Activated T-cell treated with anti-CD3 and anti-CD28 coated beads for 1 hour (primary cell): ENCODE measurements around the gene AMDHD1.
A peak's percentile ranks its signal among the peaks of the same experiment; 100 is the strongest.

ENCODE experiments used
- DNase-seq: peaks from one replicate; pipeline ENCODE4 v3.0.0-alpha.2; 2020; ENCODE audit warnings: low read depth

Gene AMDHD1, protein sequence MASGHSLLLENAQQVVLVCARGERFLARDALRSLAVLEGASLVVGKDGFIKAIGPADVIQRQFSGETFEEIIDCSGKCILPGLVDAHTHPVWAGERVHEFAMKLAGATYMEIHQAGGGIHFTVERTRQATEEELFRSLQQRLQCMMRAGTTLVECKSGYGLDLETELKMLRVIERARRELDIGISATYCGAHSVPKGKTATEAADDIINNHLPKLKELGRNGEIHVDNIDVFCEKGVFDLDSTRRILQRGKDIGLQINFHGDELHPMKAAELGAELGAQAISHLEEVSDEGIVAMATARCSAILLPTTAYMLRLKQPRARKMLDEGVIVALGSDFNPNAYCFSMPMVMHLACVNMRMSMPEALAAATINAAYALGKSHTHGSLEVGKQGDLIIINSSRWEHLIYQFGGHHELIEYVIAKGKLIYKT

DNA sequence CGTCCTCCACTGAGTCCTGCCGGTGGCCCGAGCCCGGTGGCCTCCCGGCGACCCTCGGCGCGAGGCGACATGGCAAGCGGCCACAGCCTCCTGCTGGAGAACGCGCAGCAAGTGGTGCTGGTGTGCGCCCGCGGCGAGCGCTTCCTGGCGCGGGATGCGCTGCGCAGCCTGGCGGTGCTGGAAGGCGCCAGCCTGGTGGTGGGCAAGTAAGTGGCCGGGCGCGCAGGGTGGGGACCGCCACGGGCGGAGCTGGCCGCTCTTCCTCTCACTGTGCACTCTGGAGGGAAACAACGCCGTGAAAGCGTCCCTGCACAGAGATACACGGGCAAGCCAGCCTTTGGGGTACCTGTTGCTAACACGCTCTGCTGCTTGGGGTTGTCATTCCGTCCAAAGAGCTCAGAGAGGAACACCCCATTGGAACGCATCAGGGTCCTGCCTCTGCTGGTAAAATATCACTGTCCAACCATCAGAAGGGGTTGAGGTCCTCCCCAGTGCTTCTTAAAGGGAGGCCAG is at the start of gene AMDHD1:
AMDHD1 (plus strand) TSS at position 2 of the 513 bp plus-strand sequence; CDS start at position 70, 68 bp downstream.
- DNase-seq, result peak; percentile 29

DNA sequence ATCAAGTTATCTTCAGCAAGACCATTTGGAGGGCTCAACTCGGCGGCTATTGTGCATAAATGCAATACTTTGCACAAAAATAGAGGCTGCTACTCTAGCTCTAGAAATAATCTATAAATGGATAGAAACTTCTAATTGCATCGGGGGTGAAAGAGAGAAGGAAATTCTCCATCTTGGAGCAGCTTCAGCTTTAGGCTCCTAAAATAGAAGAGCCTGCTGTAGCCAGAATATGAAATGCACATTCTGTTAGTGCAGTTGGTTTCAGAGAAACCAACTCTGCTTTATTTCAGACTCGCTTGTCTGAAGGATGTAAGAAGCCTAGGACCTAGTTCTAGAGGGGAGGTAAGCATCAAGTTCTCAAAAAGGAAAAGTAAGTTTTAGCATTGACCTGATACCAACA is 46.3 kb upstream of the AMDHD1 start:
- no peak for DNase-seq

DNA sequence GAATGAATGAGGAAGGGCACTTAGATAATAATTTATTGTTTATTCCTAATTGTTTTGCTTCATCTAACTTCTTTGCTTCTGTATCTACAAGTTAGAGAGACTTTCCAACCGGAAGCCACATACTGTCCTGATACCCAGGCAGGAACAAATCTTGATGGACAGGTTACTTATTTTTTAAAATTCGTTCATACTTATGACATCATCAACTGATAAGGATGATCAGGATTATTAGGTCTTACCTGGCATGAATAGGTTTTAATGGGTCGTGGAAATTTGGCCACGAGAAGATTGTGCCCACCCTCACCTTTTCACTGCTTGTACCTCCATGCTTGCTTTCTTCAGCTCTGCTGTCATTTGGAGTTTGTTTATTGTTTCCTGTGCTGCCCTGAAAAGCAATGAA is 45.0 kb upstream of the AMDHD1 start:
- no peak for DNase-seq

DNA sequence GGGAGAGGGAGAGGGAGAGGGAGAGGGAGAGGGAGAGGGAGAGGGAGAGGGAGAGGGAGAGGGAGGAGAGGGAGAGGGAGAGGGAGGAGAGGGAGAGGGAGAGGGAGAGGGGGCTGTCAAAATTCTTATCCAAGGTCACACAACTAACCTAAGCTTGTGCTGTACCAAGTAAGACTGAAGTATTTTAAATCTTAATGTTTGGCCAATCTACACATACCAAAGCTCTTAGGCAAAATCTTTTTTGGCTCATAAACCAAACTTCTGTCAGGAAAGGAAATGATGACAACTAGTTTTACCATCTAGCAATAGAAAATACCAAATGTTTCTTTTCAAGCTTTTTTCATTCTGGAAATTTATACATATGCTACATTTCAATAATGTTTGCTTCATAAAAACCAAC is 34.6 kb upstream of the AMDHD1 start:
- DNase-seq, result no peak

DNA sequence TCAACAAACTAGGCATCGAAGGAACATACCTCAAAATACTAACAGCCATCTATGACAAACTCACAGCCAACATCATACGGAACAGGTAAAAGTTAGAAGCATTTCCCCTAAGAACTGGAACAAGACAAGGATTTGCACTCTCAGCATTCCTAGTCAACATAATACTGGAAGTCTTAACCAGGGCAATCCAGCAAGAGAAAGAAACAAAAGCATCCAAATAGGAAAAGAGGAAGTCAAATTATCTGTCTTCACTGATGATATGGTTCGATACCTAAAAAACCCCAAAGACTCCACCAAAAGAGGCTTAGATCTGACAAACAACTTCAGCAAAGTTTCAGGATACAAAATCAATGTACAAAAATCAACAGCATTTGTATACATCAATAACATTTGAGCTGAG is 33.3 kb upstream of the AMDHD1 start:
- DNase-seq, result no peak

DNA sequence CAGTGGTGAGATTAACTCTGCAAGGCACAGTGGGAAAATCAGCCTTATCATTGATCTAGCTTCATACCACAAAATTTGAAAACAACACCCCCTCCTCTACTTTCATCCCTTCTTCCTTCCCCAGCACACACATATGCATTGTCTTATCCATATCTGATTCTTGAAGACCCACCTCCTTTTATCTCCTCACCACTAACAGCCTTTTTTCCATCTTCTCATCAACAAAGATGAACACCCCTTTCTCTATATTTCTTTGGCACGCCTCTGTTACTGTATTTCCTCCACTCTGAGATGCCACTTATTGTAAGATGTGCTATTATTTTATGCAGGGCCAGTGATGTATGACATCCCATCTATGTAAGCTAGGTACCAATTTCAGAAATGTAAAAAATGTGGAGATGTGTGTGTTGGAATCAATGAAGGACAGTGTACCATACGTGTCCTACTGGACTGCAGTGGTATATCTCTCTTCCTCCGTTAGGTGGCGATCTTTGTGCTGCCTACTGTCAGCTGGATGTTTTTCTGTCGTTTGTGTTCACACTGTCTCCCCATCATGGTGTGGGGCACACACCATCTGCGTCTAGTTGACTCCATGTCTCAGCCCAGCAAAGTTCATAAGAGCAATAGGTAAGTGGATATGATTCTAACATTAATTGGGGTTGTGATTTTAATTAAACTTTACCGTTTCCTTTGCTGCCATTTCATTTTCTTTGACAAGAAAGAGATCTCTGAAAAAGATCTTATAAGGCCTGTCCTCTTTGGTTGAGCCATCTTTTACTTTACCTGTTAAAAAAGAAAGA is 24.7 kb upstream of the AMDHD1 start:
- peak; percentile 19 for DNase-seq

DNA sequence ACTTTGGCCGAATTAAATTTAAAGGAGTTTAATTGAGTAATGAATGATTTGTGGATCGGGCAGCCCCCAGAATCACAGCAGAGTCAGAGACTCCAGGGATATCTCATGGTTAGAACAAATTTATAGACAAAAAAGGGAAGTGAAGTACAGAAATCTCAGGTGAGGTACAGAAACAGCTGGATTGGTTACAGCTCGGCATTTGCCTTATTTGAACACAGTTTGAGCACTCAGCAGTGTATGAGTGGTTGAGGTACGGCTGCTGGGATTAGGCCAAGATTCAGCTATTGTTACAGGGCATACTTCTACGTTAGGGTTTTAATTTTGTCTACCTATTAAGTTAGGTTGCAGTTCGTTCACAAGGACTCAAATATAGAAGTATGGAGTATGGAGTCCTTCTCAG is 24.0 kb upstream of the AMDHD1 start:
- DNase-seq, result no peak

DNA sequence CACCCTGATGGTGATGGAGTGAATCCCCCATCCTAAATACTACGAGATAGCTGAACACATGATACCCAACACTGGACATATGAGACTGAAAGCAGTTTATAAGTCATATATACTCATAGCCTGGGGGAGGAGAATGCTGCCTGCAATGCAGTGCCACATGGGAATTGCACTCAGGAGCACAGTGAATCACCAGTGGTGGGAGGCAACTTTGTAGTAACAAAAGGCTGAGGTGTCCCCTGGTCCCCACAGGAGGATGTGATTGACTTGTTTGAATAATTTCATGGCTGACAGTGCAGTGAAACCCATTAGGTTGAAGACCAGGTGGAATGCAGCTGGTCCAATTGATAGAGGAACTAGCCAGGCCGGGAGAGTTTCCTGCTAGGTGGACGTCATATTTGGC is 20.9 kb upstream of the AMDHD1 start:
- no peak for DNase-seq

DNA sequence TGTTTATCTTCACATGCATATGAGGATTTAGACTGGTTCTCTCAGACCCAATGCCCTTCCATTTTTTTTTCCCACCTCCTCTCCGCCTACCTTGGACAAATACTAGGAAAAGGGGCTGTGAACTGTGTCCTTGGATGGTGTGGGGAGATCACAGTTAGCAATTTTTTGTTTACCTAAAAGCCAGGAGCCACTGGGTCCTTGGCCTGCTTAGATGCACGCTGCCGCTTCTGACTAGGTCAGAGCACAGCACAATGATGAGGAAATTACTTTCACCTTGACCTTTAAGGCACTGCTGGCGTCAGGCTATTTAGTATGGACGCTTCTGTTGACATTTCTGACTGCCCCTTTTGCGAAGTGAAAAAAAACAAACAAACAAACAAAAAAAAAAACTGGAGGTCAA is 2.6 kb upstream of the AMDHD1 start:
- DNase-seq, result no peak

DNA sequence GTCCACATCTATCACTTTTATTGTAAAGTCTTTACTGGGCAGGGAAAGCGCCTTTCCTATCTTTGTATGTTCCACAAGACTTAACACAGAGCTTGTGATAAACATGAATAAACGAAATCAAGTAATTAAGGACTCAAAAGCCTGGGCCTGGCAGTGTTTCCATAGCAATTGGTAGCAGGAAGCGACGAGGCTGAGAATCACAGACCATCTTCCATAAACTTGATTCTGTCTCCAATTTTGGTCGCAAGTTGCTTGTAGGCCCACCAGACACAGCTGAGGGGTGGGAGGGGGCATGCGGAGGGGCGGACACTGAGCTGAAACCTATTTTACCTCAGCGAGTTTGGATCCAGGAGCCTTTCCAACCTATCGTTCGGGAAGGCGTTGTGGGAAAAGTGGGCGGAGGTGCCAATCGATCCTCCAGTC is 1.0 kb upstream of the AMDHD1 start:
- no peak for DNase-seq

DNA sequence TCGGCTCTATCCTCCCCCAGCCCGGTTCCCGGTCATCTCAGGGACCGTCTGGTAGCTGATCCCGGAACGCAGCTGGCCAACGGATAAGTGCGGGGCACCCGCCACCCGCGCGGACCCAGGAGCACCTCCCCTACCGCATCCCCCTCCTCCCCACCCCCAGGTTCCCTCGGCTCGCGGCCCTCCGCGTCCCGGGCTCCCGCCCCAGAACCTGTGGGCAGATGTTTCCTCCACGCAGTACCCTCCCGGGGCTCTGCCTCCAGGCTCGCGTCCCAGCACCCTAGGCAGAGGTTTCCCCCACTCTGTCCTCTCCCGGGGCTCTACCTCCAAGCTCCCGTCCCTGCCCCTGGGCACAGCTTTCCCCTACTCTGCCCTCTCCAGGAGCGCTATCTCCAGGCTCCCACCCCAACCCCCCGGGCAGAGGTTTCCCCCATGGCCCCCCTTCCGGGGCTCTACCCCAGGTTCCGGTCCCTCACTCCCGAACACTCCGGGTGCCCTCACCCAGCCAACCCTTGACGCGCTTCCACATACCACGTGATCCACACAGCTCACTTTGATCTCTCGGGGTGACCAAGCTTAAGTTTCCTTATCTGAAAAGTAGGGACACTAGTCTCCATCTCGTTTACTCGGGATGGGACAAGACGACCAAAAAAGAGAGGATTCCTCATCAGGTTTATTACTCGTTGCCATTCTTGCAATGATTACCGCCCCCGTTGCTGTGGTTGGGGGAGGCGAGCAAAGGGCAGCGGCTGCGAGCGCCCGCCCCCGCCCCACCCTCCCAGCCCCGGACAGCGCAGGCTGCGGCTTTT is 404 bp upstream of the AMDHD1 start, which contains the start of gene CCDC38:
CCDC38 (minus strand) TSS at position 91 of the 806 bp plus-strand sequence. CDS start 6,105 bp downstream, outside the sequence.
- peak; percentile 67 for DNase-seq

DNA sequence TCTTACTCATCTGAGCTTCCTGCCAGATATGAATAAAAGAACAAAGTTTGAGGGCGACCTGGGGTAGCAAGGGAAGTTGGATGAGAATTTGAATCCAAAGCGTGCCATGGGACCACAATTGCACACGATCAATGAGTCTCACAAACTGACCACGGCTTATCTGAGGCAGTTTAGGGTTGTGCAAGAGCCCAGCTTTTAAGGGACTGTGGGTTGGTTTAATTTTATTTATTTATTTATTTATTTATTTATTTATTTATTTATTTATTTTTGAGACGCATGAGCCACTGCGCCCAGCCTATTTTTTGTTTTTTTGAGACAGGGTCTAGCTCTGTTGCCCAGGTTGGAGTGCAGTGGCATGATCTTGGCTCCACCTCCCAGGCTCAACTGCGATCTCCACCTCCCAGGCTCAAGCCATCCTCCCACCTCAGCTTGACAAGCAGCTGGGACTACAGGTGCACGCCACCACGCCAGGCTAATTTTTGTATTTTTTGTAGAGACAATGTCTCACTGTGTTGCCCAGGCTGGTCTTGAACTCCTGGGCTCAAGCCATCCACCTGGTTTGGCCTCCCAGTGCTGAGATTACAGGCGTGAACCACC is 1.1 kb downstream of the AMDHD1 start:
- no peak for DNase-seq

DNA sequence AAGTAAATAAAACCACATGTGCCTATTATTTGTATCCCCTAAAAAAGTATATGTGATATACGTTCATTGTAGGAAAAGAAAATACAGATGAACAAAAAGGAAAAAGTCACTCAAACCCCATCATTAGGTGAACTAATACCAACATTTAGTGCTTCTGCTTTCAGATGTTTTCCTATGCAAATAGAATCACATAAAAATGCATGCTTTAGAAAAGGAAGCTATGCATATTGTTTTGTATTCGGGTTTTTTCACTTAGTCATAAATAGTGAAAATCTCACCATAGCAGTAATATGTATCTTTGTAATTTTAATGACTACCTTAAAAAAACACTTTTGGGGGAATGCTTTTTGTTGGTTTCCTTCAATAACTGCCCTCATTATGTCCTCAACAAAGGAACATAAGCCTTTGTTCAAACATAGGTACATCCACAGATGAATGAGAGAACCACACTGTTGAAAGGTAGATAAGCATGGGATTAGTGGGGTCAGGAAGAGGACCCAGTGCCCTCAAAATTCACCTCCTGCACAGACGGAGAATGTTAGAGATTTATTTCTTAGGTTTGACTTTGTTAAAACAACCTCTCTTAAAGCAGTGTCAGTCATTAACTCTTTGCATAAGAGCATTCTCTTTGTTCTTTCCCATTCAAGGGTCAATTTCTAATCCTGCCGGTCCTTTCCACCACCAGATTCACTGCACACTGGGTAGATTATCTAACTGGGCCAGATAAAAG is 6.5 kb downstream of the AMDHD1 start:
- no peak for DNase-seq

DNA sequence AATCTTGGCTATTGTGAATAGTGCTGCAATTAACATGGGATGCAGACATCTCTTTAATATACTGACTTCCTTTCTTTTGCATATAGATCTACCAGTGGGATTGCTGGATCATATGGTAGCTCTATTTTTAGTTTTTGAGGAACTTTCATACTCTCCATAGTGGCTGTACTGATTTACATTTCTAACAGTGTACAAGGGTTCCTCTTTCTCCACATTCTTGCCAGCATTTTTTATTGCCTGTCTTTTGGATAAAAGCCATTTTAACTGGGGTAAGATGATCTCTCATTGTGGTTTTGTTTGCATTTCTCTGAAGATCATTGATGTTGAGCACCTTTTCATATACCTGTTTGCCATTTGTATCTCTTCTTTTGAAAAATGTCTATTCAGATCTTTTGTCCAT is 8.4 kb downstream of the AMDHD1 start:
- no peak for DNase-seq

DNA sequence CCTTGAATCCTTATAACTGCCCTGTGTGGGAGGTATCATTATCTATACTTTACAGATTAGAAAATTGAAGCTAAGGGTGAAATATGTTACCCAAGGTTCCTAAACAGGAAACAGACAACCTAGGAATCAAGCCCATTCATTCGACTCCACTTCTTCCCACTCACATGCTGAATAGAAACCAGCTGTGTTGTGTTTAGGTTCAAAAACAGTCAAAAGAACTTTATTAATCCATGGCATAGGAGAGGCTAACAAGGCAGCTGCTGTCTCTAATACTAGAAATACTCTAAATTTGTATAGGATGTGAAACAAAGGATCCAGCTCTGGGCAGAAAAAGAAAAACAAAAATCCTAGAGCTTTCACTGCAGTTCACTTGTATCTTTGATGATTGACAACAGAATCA is 9.9 kb downstream of the AMDHD1 start:
- DNase-seq, result no peak

DNA sequence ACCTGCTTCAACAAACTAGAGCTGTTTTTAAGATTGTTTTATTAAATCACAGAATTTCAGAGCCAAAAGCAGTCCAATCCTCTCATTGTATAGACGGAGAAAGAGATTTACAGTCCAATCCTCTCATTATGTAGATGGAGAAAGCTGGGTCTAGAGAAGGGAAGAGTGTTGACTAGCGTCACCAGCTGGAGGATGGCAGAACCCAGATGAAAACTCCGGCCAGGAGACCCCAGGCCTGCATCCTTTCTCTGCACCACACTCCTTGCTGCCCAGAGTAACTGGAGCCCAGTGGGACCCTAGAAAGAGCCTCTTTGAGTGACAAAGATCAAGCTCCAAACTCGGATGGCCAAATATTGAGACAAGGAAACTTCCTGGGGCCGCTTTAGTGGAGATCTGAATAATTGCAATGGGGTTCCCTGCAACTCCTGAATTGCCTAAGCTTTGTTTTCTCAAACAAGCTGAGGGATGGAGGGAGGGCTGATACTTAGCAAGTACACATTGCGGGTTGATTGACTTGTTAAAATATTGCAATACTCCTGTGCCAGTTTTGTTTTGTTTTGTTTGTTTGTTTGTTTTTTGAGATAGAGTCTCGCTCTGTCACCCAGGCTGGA is 12.5 kb downstream of the AMDHD1 start:
- DNase-seq, result no peak

DNA sequence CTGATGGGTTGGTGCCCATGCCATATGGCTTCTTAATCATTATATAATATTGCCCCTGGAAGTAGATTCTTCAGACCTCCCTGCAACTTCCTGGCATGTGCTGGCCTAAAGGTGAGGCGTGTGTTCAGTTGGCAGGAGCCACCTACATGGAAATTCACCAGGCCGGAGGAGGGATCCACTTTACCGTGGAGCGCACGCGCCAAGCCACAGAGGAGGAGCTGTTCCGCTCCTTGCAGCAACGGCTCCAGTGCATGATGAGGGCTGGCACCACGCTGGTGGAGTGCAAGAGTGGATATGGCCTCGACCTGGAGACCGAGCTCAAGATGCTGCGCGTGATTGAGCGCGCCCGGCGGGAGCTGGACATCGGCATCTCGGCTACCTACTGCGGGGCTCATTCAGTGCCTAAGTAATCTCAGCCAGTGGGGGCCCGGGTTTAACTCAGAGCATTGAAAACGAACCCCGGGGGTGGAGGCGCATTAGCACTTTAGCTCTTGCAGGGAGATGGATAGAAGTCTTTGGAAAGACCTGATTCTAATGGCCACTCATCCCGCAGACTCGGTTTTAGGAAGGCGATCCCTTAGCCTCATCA is 13.5 kb downstream of the AMDHD1 start:
- DNase-seq, result no peak

DNA sequence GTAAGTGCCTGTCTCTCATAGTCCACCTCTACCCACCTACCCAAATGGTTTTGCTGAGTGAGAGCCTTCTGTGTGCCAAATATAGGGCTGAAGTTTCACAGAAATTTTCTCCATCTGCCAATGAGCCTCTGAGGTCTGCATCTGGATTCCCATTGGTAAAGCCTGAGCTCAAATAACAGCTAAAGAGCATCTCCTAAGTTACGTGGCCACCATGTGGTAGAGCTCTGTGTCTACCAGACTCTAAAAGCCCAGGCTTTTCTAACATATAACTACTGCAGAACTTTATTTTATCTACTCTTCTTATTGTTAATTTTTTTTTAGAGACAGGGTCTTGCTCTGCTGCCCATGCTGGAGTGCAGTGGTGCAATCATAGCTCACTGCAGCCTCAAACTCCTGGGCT is 16.0 kb downstream of the AMDHD1 start:
- no peak for DNase-seq

DNA sequence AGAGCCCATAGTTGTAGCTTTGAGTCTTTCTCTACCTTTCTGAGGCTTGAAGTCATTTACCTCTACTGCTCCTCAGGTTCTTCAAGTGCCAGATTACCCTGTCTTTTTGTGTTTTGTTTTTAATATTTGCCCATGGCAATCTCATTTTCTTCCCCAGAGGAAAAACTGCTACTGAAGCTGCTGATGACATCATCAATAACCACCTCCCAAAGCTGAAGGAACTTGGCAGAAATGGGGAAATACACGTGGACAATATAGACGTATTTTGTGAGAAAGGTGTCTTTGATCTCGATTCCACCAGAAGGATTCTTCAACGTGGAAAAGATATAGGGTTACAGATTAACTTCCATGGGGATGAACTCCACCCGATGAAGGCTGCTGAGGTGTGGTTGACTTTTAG is 17.1 kb downstream of the AMDHD1 start:
- no peak for DNase-seq

DNA sequence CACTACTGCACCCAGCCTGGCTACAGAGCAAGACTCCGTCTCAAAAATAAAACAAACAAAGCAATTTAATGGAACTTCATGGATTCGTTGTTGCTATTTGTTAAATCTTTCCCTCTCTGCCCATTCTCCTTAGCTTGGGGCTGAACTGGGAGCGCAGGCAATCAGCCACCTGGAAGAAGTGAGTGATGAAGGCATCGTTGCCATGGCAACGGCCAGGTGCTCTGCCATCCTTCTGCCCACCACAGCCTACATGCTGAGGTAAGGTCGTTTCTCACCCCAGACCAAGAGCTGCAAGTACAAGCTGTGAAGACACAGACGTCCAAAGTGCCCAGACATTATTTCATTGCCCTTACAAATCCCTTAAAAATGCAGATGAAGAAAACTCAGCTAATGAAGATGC is 19.1 kb downstream of the AMDHD1 start:
- no peak for DNase-seq
